HG02610 (cell line): ENCODE results near the gene VPS4A.
"Not testable (repeated sequence)": the region's sequence is repeated elsewhere in the genome, so short reads cannot be mapped to it uniquely, and the experiment has no call there.

Experiments used
- ATAC-seq: cut with Tn5 transposase; IDR thresholded peaks from one replicate; pipeline ENCODE4 v1.9.1; 2021; ENCODE audit warnings: mild to moderate bottlenecking, moderate library complexity; ENCODE audit not compliant: unreplicated experiment

VPS4A gene

GRCh38 chr16:69326172-69326873, 15.2 kb downstream of the VPS4A start:
- no peak for ATAC-seq

GRCh38 chr16:69327585-69328310, 16.6 kb downstream of the VPS4A start:
- no peak for ATAC-seq

DNA sequence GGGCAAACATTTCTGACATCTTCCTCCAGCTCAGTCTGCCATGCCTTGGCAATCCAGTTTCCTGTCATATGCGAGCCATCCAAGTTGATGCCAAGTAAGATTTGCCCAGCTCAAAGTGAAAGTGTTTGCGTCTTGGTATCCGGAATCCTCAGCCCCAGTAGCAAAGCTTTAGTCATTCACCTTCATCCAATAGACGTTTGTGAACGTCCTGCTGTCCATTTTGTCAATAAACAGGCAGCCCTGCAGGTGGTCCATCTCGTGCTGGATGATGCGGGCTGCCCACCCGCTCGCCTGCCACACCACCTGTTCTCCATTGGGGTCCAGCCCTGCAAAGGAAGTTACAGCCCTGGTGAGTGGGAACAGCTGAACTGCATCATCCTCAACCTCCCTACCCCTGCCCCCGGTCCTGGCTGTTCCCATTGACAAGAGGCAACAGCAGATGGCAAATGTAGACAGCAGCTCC, 17.7 kb downstream of the VPS4A start:
- ATAC-seq = no peak

GRCh38 chr16:69329369-69330285, 18.5 kb downstream of the VPS4A start:
- peak; percentile 29 for ATAC-seq

- ATAC-seq = peak; percentile 97
Observed at GRCh38 chr16:69330286-69331109, 19.3 kb downstream of the VPS4A start, which contains the start of gene PDF. Gene PDF, minus strand, starts transcription at chr16:69330588. Its CDS starts 18 bp downstream, at chr16:69330570.

DNA sequence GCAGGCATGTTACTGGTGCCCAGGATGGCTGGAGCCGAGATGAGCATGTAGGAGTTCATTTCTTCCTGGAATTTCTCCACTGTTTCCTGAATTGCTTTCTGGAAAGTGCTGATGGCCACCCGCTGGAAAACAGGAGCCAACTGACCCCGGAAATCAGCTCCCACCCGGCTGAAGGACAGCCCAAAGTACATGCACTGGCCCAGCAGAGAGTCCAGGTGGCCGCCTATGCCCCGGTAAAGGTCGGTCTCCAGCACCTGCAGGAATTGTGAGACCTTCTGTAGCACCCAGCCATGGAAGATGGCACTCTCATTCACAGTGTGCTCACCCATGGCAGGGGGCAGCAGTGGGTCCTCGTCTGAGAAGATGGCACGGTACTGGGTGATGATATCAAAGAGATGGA, 23.5 kb downstream of the VPS4A start:
- no peak for ATAC-seq

DNA sequence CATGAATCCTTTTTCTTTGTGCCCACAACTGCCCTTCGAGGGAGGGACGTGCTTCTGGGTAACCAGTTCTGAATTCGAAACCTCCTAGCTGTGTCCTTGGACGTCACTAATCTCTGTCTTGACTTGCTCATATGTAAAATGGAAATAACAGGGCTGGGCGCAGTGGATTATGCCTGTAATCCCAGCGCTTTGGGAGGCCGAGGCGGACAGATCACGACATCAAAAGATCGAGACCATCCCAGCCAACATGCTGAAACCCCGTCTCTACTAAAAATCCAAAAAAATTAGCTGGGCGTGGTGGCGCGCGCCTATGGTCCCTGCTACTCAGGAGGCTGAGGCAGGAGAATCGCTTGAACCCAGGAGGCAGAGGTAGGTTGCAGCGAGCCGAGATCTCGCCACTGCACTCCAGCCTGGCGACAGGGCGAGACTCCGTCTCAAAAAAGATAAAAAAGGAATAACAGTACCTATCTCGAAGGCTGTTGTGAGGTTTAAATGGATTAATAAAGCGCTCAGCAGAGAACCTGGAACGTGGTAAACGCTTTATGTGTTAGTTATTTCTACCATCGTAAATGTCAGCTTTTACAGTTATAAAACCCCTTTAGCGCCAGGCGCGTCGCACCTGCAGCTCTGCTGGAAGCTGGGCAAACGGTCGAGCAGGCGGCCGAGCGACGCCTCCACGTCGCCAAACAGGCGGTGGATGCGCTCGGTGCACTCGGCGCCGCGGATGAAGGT, 27.6 kb downstream of the VPS4A start:
- ATAC-seq = no peak

GRCh38 chr16:69339289-69340094, 28.3 kb downstream of the VPS4A start, which contains the start of the genes COG8 and NIP7:
Gene COG8, minus strand, starts transcription at chr16:69339564. Its CDS starts 12 bp downstream, at chr16:69339552.
Gene NIP7, plus strand, starts transcription at chr16:69339772. Its CDS starts 58 bp downstream, at chr16:69339830.
- ATAC-seq = peak; percentile 94

DNA sequence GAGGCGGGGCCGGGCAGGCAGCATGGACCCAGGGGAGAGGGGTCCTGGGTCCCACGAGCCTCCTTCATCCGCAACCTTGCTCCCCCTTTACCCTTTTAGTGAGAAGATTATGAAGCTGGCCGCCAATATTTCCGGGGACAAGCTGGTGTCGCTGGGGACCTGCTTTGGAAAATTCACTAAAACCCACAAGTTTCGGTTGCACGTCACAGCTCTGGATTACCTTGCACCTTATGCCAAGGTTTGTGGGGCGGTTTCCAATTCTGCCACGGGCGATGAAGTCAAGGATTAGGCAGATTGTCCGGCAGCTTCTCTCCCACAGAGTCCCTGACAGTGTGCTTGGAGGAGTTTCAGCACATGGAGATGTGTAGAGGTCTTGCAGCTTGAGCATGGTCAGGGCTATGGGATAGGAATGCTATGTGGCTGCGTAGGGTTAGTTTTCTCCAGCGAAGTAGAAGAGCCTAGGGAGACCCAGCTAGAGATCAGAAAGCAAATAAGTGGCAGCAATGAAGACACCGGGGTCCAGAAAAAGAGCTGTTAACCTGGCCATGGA, 29.0 kb downstream of the VPS4A start:
- ATAC-seq = no peak

GRCh38 chr16:69344171-69344570, 33.0 kb downstream of the VPS4A start:
- no peak for ATAC-seq

DNA sequence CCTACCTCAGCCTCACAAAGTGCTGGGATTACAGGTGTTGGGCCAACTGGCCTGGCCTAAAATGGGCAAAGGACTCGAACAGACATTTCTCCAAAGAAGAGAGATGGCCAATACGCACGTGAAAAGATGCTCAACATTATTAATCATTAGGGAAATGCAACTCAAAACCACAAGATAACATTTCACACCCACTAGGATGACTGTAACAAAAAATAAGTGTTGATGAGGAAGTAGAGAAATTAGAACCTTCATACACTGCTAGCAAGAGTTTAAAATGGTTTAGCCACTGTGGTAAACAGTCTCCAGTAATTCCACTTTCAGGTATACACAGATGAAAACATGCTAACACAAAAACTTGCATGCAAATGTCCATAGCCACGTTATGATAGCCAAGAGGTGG, 34.8 kb downstream of the VPS4A start:
- ATAC-seq = no peak

DNA sequence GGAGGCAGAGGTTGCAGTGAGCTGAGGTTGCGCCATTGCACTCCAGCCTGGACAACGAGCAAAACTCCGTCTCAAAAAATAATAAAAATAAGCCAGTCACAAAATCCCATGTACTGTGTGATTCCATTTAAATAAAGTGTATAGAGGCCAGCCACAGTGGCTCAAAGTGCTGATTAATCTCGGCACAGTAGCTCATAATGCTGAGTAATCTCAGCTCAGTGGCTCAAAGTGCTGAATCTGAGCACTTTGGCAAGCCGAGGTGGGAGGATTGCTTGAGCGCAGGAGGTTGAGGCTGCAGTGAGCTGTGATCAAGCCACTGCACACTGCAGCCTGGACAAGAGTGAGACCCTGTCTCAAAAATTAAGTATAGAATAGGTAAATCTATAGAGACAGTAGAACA, 35.5 kb downstream of the VPS4A start:
- ATAC-seq = no peak

DNA sequence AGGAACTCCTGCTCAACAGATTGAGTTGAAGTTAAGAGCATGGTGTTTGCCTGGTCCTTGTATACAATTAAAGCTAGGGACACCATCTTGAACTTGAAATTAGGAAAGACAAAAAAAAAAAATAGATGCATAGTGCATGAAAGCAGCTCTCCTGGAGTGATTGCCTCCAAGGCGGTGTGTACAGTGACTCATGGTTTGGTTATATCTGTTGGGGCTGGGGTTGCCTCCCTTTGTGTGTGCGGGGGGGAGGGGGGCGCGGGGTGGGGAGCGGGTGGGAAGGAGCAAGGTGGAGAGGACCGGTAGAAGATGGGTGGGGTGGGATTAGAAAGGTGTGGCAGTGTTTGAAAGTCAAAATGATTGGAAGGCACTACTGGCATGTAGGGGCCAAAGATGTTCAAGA, 37.1 kb downstream of the VPS4A start:
- no peak for ATAC-seq

- no peak for ATAC-seq
Observed at GRCh38 chr16:69349536-69349935, 38.4 kb downstream of the VPS4A start.

GRCh38 chr16:69350536-69351133, 39.5 kb downstream of the VPS4A start:
- no peak for ATAC-seq

DNA sequence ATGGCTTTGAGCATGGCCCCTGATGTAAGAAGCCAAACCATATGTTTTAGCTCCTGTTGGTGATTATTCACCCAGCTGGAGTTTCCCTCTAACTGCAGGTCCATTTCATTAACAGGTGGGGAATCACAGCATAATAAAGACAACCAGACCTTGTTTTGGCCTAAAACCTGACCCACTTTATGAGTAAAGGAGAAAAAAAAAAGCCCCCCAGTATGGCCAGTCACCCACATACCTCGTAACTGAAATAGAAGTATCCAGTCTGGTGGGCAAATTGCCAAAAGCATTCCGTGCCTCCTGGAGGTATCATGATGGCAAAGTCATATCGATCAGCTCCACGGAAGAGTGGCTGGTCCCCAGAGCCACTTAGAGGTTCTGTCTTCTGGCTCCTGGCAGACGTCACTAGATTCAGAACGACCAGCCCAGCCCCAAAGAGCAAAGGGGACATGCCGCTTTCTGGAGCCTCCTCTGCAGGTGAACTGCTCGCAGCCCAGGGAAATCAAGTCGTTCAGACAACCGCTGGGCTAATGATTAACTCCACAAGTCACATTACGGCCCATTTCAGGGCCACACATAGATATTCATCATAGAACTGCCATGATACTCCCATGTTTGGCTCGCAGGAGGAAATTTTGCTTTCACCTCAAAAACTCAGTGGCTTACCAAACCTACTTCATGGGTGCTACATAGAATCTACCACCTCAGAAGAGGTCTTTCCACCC, 40.3 kb downstream of the VPS4A start, which contains the start of gene TMED6:
TMED6 (minus strand) TSS at position 478 of the 719 bp plus-strand sequence; CDS start at position 445, 33 bp downstream.
- ATAC-seq = no peak

DNA sequence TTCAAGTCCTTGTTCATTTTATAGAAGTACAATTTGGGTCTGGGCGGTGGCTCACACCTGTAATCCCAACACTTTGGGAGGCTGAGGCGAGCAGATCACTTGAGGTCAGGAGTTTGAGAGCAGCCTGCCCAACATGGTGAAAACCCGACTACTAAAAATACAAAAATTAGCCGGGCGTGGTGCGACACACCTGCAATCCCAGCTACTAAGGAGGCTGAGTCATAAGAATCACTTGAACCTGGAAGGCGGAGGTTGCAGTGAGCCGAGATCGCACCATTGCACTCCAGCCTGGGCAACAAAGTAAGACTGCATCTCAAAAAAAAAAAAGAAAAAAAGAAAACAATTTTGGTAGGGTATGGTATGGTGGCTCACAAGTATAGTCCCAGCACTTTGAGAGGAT, 48.9 kb downstream of the VPS4A start:
- not testable (repeated sequence) for ATAC-seq
